MM.1S (cell line): Measurements from ENCODE around the gene INPP4B.

ENCODE experiments used
- CTCF ChIP-seq: fragments of 300-600 bp; sonication (generic); IDR thresholded peaks from 2 replicates; pipeline ENCODE4 v1.5.1; 2016; ENCODE audit warnings: antibody characterized with exemption, low read length, mixed read lengths
- EZH2 ChIP-seq: fragments of 300-600 bp; sonication (generic); optimal IDR thresholded peaks from 2 replicates; pipeline ENCODE3; 2017; ENCODE audit warnings: low read depth, mild to moderate bottlenecking, antibody characterized with exemption, low read length, mixed read lengths

GRCh38 chr4:142181021-142181420 is 665.1 kb downstream of the INPP4B start:
- TF ChIP-seq EZH2 (no peak), CTCF (no peak)
